Left forelimb (tissue), 1 donor: Measurements from ENCODE around the gene MLPH.
A peak's percentile ranks its signal among the peaks of the same experiment; 100 is the strongest.

Experiments
- DNase-seq: peaks from one replicate; pipeline ENCODE4 v3.0.0-alpha.2; 2018; ENCODE audit warnings: low spot score

MLPH gene

GRCh38 chr2:237486819-237487448, at the start of gene MLPH:
MLPH (plus strand) TSS chr2:237487251; CDS start chr2:237493427, 6,176 bp downstream.
- DNase-seq: peak; percentile 64

- DNase-seq: no peak
Observed at GRCh38 chr2:237437566-237437965, 49.5 kb upstream of the MLPH start.

GRCh38 chr2:237438080-237438940, 48.7 kb upstream of the MLPH start:
- no peak for DNase-seq

- DNase-seq: no peak
Observed at GRCh38 chr2:237440819-237441281, 46.2 kb upstream of the MLPH start.

GRCh38 chr2:237441605-237442274, 45.3 kb upstream of the MLPH start:
- no peak for DNase-seq

GRCh38 chr2:237444071-237444470, 43.0 kb upstream of the MLPH start:
- no peak for DNase-seq

- DNase-seq: no peak
Observed at GRCh38 chr2:237445611-237446337, 41.3 kb upstream of the MLPH start.

- no peak for DNase-seq
Observed at GRCh38 chr2:237446338-237446665, 40.7 kb upstream of the MLPH start.

GRCh38 chr2:237447496-237447895, 39.6 kb upstream of the MLPH start:
- DNase-seq: no peak

- no peak for DNase-seq
Observed at GRCh38 chr2:237448171-237448570, 38.9 kb upstream of the MLPH start.

- no peak for DNase-seq
Observed at GRCh38 chr2:237448626-237449025, 38.4 kb upstream of the MLPH start.

- DNase-seq: no peak
Observed at GRCh38 chr2:237449193-237449881, 37.7 kb upstream of the MLPH start.

- no peak for DNase-seq
Observed at GRCh38 chr2:237450108-237450507, 36.9 kb upstream of the MLPH start.

GRCh38 chr2:237450583-237450982, 36.5 kb upstream of the MLPH start:
- no peak for DNase-seq

GRCh38 chr2:237451643-237452469, 35.2 kb upstream of the MLPH start:
- DNase-seq: no peak

GRCh38 chr2:237452861-237453260, 34.2 kb upstream of the MLPH start:
- no peak for DNase-seq

- no peak for DNase-seq
Observed at GRCh38 chr2:237453671-237454070, 33.4 kb upstream of the MLPH start.

GRCh38 chr2:237455764-237456163, 31.3 kb upstream of the MLPH start:
- DNase-seq: no peak

GRCh38 chr2:237456200-237456843, 30.7 kb upstream of the MLPH start:
- no peak for DNase-seq

- DNase-seq: no peak
Observed at GRCh38 chr2:237457388-237457941, 29.6 kb upstream of the MLPH start.
